Endothelial cell of umbilical vein (primary cell): ENCODE data around the gene RESP18. TPM values are rescaled to one million over a fixed set of nuclear protein-coding genes. Genes with fewer than 3 reads are reported as not detected.

Experiments
- BruUV-seq: library from RNA; stranded (reverse); fragments of 400-500 nt; replicated peaks from 2 replicates; lab custom pipeline; 2021; lab: Mats Ljungman, UMichigan
- CTCF ChIA-PET: fragments of 300-600, 350-600 bp; sonication (Branson Sonifier 250); formaldehyde crosslinking; loops from one replicate; lab custom pipeline; 2021; ENCODE audit warnings: antibody characterized with exemption, inconsistent platforms; lab: Charles Lee
- POLR2A ChIA-PET: fragments of 300-600, 350-600 bp; sonication (Branson Sonifier 250); formaldehyde crosslinking; loops from one replicate; lab custom pipeline; 2021; ENCODE audit warnings: antibody characterized with exemption, inconsistent platforms; lab: Charles Lee
- DNase-seq: peaks from one replicate; pipeline ENCODE4 v3.0.0-alpha.2; 2011; ENCODE audit warnings: low read depth, low spot score
- FAIRE-seq: peaks from 2 replicates; lab custom pipeline; 2011; peaks lifted over from hg19 to GRCh38; lab: Jason Lieb, UNC
- H2AFZ ChIP-seq: 2 replicates; pipeline ENCODE4 v1.6.0; 2012; ENCODE audit warnings: low read depth, low read length, control low read depth, inconsistent platforms
- H3K27ac ChIP-seq: 2 replicates; pipeline ENCODE4 v1.5.1; 2011; ENCODE audit warnings: low read depth, mild to moderate bottlenecking, control low read depth, low read length, moderate library complexity; ENCODE audit not compliant: insufficient read depth
- H3K27me3 ChIP-seq, 2 experiments: 2 replicates each; pipeline versions ENCODE4 v1.6.0 to v1.6.1; 2011; ENCODE audit warnings: low read length in 2 of 2, mixed read lengths in 1 of 2; ENCODE audit not compliant: control insufficient read depth in 2 of 2, insufficient read depth in 2 of 2
- H3K36me3 ChIP-seq, 2 experiments: 2 replicates in 1 of 2; 3 replicates in 1 of 2; pipeline ENCODE4 v1.5.1; 2011; ENCODE audit warnings: low read length in 2 of 2, mild to moderate bottlenecking in 1 of 2, moderate library complexity in 1 of 2; ENCODE audit not compliant: control insufficient read depth in 2 of 2, insufficient read depth in 2 of 2; ENCODE audit errors: extremely low read depth in 1 of 2
- H3K4me1 ChIP-seq: 3 replicates; pipeline ENCODE4 v1.5.1; 2011; ENCODE audit warnings: mild to moderate bottlenecking, low read length; ENCODE audit not compliant: control insufficient read depth, insufficient read depth; ENCODE audit errors: extremely low read depth
- H3K4me2 ChIP-seq: 2 replicates; pipeline ENCODE4 v1.6.1; 2011; ENCODE audit warnings: low read length, control low read depth, mixed read lengths; ENCODE audit not compliant: insufficient read depth
- H3K4me3 ChIP-seq, 3 experiments: fragments of 200-600 bp in 1 of 3; sonication (generic), shearing (Covaris generic) in 1 of 3; replicated peaks in 1 of 3; 2 replicates each; pipeline ENCODE4 v1.5.1; 2011 to 2016; ENCODE audit warnings: control low read depth in 3 of 3, low read length in 3 of 3, mild to moderate bottlenecking in 2 of 3, inconsistent platforms in 1 of 3, low read depth in 1 of 3, moderate library complexity in 1 of 3; ENCODE audit not compliant: insufficient read depth in 1 of 3
- H3K79me2 ChIP-seq: 2 replicates; pipeline ENCODE4 v1.6.0; 2012; ENCODE audit warnings: low read length, inconsistent platforms; ENCODE audit not compliant: control insufficient read depth, insufficient read depth
- H3K9ac ChIP-seq: replicated peaks from 2 replicates; pipeline ENCODE3; 2011; ENCODE audit warnings: low read length, control low read depth; ENCODE audit not compliant: insufficient read depth; ENCODE audit errors: extremely low read depth
- H3K9me1 ChIP-seq: replicated peaks from 3 replicates; pipeline ENCODE4 v1.6.0; 2011; ENCODE audit warnings: mild to moderate bottlenecking, low read length; ENCODE audit not compliant: control insufficient read depth, insufficient read depth; ENCODE audit errors: extremely low read depth
- H3K9me3 ChIP-seq: replicated peaks from 2 replicates; pipeline ENCODE4 v1.5.1; 2012; ENCODE audit warnings: low read length, inconsistent platforms; ENCODE audit not compliant: control insufficient read depth, insufficient read depth
- H4K20me1 ChIP-seq: replicated peaks from 2 replicates; pipeline ENCODE3; 2011; ENCODE audit warnings: mild to moderate bottlenecking, low read length; ENCODE audit not compliant: control insufficient read depth, insufficient read depth; ENCODE audit errors: extremely low read depth
- FOS ChIP-seq: IDR thresholded peaks from 2 replicates; pipeline ENCODE4 v1.6.1; 2011; ENCODE audit warnings: mild to moderate bottlenecking, low read length, moderate library complexity, borderline replicate concordance; ENCODE audit not compliant: insufficient read depth
- GATA2 ChIP-seq: IDR thresholded peaks from 2 replicates; pipeline ENCODE4 v1.7.0; 2011; ENCODE audit warnings: low read depth, mild to moderate bottlenecking, moderate library complexity, mixed read lengths, low read length; ENCODE audit not compliant: insufficient read length, insufficient read depth
- MYC ChIP-seq: IDR thresholded peaks from one replicate; pipeline ENCODE4 v1.6.1; 2011; ENCODE audit warnings: mild to moderate bottlenecking, low read depth, low read length
- dilution Hi-C: fragments of 300-500 bp; cut with MboI; formaldehyde crosslinking; loops from one replicate; pipeline ENCODE4 v1.15.0; 2019; ENCODE audit warnings: low sequenced_read_pairs; ENCODE audit not compliant: extremely low pct_ligation_motif_present
- intact Hi-C: fragments of 100-400 bp; cut with micrococcal nuclease; formaldehyde crosslinking; loops from one replicate; pipeline ENCODE4 v1.10.0; 2022
- polyA plus RNA-seq, 4 experiments: library from polyadenylated mRNA; depleted of rRNA in 3 of 4; stranded (reverse) in 3 of 4; unstranded in 1 of 4; fragments of >200 nt; gene quantifications; 2 replicates each; pipeline versions ENCODE4 v1.2.1 to v1.2.3, GENCODE V29; 2011 to 2012; ENCODE audit warnings: missing spikeins in 1 of 4
- total RNA-seq: library from RNA; stranded (reverse); gene quantifications from 2 replicates; pipeline ENCODE4 v1.2.3, GENCODE V29; 2021
- TF ChIP-seq, protein P1 (sequence below): IDR thresholded peaks from 2 replicates; pipeline ENCODE4 v1.6.1; 2011; ENCODE audit not compliant: insufficient read depth, insufficient read length
- TF ChIP-seq, protein P2 (sequence below), 2 donors: IDR thresholded peaks; 1 replicate in 1 of 2; 2 replicates in 1 of 2; pipeline ENCODE4 v1.5.1; 2011; ENCODE audit warnings: low read length in 2 of 2, mild to moderate bottlenecking in 2 of 2, moderate library complexity in 2 of 2, control low read depth in 1 of 2, inconsistent platforms in 1 of 2, low read depth in 1 of 2; ENCODE audit not compliant: insufficient read depth in 1 of 2; ENCODE audit errors: extremely low read depth in 1 of 2

RESP18 gene
- total and polyA plus RNA-seq, 2 donors (not counting 3 experiments of a cell fraction or from before 2014, with no cell fraction given): not detected

- no peaks in the 10 kb centered on the region for H3K36me3 ChIP-seq
- DNase-seq (no peak), FAIRE-seq (no peak)
- no peak overlapping the region for H2AFZ ChIP-seq
- no peaks in the 10 kb centered on the region for H3K79me2 ChIP-seq
- TF ChIP-seq, protein P1, sequence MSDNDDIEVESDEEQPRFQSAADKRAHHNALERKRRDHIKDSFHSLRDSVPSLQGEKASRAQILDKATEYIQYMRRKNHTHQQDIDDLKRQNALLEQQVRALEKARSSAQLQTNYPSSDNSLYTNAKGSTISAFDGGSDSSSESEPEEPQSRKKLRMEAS: no peak
- TF ChIP-seq GATA2 (no peak), MYC (no peak), FOS (no peak)
- intact Hi-C loops: loop anchor here (5.0 kb wide), 2 partner anchors 88 to 317 kb away; partner anchors contain the start of gene DNPEP
- no TSS peak for BruUV-seq
- POLR2A ChIA-PET: no interaction called here
- H3K4me2 ChIP-seq: no peak overlapping the region
- peaks cover 2% of the 10 kb centered on the region for H3K4me1 ChIP-seq
- no peak overlapping the region for H3K9ac ChIP-seq
- CTCF ChIA-PET: interaction anchor here (0.9 to 11.2 kb wide), 10 partner anchors 9 to 269 kb away, joined by 3 to 253 read pairs (median 3); partner anchors contain the start of genes DNAJB2, NHEJ1 and SLC23A3
- peaks cover 7 to 14% of the 10 kb centered on the region in 2 experiments for H3K27me3 ChIP-seq
- H3K9me3 ChIP-seq: no peaks in the 10 kb centered on the region
- H3K27ac ChIP-seq: no peak overlapping the region
- dilution Hi-C loops: no loop called here
- H4K20me1 ChIP-seq: no peaks in the 10 kb centered on the region
- H3K9me1 ChIP-seq: no peaks in the 10 kb centered on the region
- H3K4me3 ChIP-seq: no peak overlapping the region
Measured at GRCh38 chr2:219299372-219299760, 33.2 kb downstream of the RESP18 start.

DNA sequence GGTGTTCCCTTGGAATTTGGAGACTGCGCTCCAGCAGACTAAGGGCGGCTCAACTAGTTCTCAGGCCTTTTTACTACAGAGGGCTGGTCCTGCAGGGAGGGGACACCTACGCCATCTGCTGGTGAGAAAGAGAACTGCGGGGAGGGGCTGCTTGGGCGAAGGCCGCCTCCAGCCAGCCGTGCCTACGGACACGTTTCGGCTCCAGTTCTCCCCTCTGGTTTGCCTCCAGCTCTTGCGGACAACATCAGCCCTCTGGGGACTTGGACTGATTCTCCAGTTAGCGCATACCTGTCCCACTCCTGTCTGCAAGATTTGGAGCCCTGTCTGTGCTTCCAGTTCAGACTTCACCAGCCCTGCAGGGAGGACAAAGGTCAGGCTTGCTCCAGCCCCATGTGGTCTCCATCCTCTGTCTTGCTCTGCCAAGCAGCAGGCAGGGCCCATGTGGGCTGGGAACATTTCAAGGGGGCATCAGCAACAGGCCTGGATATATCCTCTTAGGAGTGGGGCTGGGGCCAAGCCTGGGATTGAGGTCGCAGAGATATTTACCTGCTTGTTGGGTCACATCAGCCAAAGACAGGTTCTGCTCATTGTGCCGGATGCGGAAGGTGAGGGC, 33.7 kb downstream of the RESP18 start:
- Histone ChIP-seq H3K27me3 (peaks cover 7 to 14% of the 10 kb centered on the region in 2 experiments), H3K9me1 (no peaks in the 10 kb centered on the region), H3K4me1 (peaks cover 4% of the 10 kb centered on the region), H3K9ac (no peak overlapping the region), H3K27ac (no peak overlapping the region), H4K20me1 (no peaks in the 10 kb centered on the region), H3K79me2 (no peaks in the 10 kb centered on the region), H3K9me3 (no peaks in the 10 kb centered on the region), H3K4me3 (no peak overlapping the region), H3K36me3 (no peaks in the 10 kb centered on the region), H2AFZ (no peak overlapping the region), H3K4me2 (no peak overlapping the region)
- FAIRE-seq: peak; percentile 87
- POLR2A ChIA-PET: no interaction called here
- dilution Hi-C loops (no loop called here), intact Hi-C loops (loop anchor here (1.0 to 5.0 kb wide), 5 partner anchors 88 to 317 kb away; partner anchors contain the start of genes DNPEP and NHEJ1)
- CTCF ChIA-PET: interaction anchor here (0.9 to 11.2 kb wide), 12 partner anchors 9 to 269 kb away, joined by 3 to 253 read pairs (median 4); partner anchors contain the start of genes DNAJB2, NHEJ1 and SLC23A3
- peak; percentile 67 for DNase-seq
- TF ChIP-seq, protein P2, sequence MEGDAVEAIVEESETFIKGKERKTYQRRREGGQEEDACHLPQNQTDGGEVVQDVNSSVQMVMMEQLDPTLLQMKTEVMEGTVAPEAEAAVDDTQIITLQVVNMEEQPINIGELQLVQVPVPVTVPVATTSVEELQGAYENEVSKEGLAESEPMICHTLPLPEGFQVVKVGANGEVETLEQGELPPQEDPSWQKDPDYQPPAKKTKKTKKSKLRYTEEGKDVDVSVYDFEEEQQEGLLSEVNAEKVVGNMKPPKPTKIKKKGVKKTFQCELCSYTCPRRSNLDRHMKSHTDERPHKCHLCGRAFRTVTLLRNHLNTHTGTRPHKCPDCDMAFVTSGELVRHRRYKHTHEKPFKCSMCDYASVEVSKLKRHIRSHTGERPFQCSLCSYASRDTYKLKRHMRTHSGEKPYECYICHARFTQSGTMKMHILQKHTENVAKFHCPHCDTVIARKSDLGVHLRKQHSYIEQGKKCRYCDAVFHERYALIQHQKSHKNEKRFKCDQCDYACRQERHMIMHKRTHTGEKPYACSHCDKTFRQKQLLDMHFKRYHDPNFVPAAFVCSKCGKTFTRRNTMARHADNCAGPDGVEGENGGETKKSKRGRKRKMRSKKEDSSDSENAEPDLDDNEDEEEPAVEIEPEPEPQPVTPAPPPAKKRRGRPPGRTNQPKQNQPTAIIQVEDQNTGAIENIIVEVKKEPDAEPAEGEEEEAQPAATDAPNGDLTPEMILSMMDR (IDR thresholded peaks at IDR 0.05; ENCODE audit: extremely low read depth in 1 of 2, insufficient read depth in 1 of 2, low read depth in 1 of 2, low read length in 2 of 2): peak; percentile 95 to 99
- no peak for TF ChIP-seq FOS
- no TSS peak for BruUV-seq
